BLaER1 (cell line): ENCODE measurements around the gene AMACR.

ENCODE experiments used
- H3K27ac ChIP-seq: shearing (Covaris generic); formaldehyde crosslinking; 2 replicates; pipeline ENCODE4 v1.8.1; 2022
- H3K27me3 ChIP-seq: shearing (Covaris generic); formaldehyde crosslinking; 2 replicates; pipeline ENCODE4 v1.8.1; 2022
- H3K36me3 ChIP-seq: shearing (Covaris generic); formaldehyde crosslinking; 2 replicates; pipeline ENCODE4 v1.8.1; 2022
- H3K4me1 ChIP-seq: shearing (Covaris generic); formaldehyde crosslinking; 2 replicates; pipeline ENCODE4 v1.8.1; 2022
- H3K4me2 ChIP-seq: shearing (Covaris generic); formaldehyde crosslinking; 2 replicates; pipeline ENCODE4 v1.8.1; 2022
- H3K4me3 ChIP-seq: shearing (Covaris generic); formaldehyde crosslinking; 2 replicates; pipeline ENCODE4 v1.8.1; 2022
- H3K9ac ChIP-seq: shearing (Covaris generic); formaldehyde crosslinking; 2 replicates; pipeline ENCODE4 v1.8.1; 2022
- H3K9me3 ChIP-seq: shearing (Covaris generic); formaldehyde crosslinking; 2 replicates; pipeline ENCODE4 v1.8.1; 2022
- H4K20me1 ChIP-seq: shearing (Covaris generic); formaldehyde crosslinking; 2 replicates; pipeline ENCODE4 v1.8.1; 2022
- Cebpa-rat ChIP-seq: shearing (Covaris generic); IDR thresholded peaks from 2 replicates; pipeline ENCODE4 v1.8.1; 2022

AMACR gene

DNA sequence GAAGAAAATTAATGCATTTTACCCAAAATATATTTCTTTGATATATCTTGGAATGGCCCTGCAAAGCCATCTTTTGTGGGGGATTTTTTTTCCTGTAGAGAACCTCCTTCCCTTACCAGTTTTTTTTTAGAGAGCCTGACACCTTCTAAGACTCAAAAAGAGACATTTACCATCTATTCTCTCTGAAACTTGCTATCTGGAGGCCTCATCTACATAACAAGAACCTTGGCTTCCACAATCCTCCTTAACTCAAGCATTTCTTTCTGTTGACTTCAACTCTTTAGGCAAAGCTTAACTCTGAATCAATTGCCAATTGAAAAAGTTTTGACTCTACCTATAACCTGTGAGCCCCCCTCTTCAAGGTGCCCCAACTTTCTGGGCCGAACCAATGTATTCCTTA, 29.5 kb downstream of the AMACR start:
- H3K27me3 ChIP-seq, result no peaks in the 10 kb centered on the region
- no peak for TF ChIP-seq Cebpa-rat
- no peaks in the 10 kb centered on the region for H3K4me1 ChIP-seq
- no peaks in the 10 kb centered on the region for H3K36me3 ChIP-seq
- H3K9me3 ChIP-seq, result no peaks in the 10 kb centered on the region
- H3K4me3 ChIP-seq, result no peak overlapping the region
- H3K4me2 ChIP-seq, result no peak overlapping the region
- H3K27ac ChIP-seq, result no peak overlapping the region
- no peak overlapping the region for H3K9ac ChIP-seq
- H4K20me1 ChIP-seq, result no peaks in the 10 kb centered on the region

- Histone ChIP-seq H3K36me3 (no peaks in the 10 kb centered on the region), H3K4me2 (no peak overlapping the region), H3K9me3 (no peaks in the 10 kb centered on the region), H3K4me3 (no peak overlapping the region), H3K27ac (no peak overlapping the region), H4K20me1 (no peaks in the 10 kb centered on the region), H3K4me1 (no peaks in the 10 kb centered on the region), H3K27me3 (no peaks in the 10 kb centered on the region), H3K9ac (no peak overlapping the region)
- TF ChIP-seq Cebpa-rat, result no peak
Measured at GRCh38 chr5:33976307-33976706, 31.5 kb downstream of the AMACR start.

GRCh38 chr5:33975852-33976251, 32.0 kb downstream of the AMACR start:
- no peaks in the 10 kb centered on the region for H3K4me1 ChIP-seq
- no peaks in the 10 kb centered on the region for H3K27me3 ChIP-seq
- H3K9ac ChIP-seq, result no peak overlapping the region
- H3K36me3 ChIP-seq, result no peaks in the 10 kb centered on the region
- no peak for TF ChIP-seq Cebpa-rat
- H3K27ac ChIP-seq, result no peak overlapping the region
- H3K9me3 ChIP-seq, result no peaks in the 10 kb centered on the region
- no peaks in the 10 kb centered on the region for H4K20me1 ChIP-seq
- no peak overlapping the region for H3K4me2 ChIP-seq
- H3K4me3 ChIP-seq, result no peak overlapping the region

GRCh38 chr5:33973271-33973670, 34.6 kb downstream of the AMACR start:
- no peak overlapping the region for H3K4me2 ChIP-seq
- H3K27ac ChIP-seq, result no peak overlapping the region
- H3K4me3 ChIP-seq, result no peak overlapping the region

GRCh38 chr5:33969572-33970452, 38.0 kb downstream of the AMACR start:
- Histone ChIP-seq H3K27me3 (no peaks in the 10 kb centered on the region), H3K9me3 (no peaks in the 10 kb centered on the region), H3K4me2 (no peak overlapping the region), H3K4me1 (no peaks in the 10 kb centered on the region), H3K36me3 (no peaks in the 10 kb centered on the region), H3K9ac (no peak overlapping the region), H3K4me3 (no peak overlapping the region), H3K27ac (no peak overlapping the region), H4K20me1 (no peaks in the 10 kb centered on the region)
- TF ChIP-seq Cebpa-rat, result no peak

More at GRCh38 chr5:33973271-33973670, 34.6 kb downstream of the AMACR start:
- Histone ChIP-seq H3K36me3 (no peaks in the 10 kb centered on the region), H3K9ac (no peak overlapping the region), H3K9me3 (no peaks in the 10 kb centered on the region), H4K20me1 (no peaks in the 10 kb centered on the region), H3K4me1 (no peaks in the 10 kb centered on the region), H3K27me3 (no peaks in the 10 kb centered on the region)
- no peak for TF ChIP-seq Cebpa-rat

GRCh38 chr5:33968211-33969005, 39.4 kb downstream of the AMACR start:
- no peak for TF ChIP-seq Cebpa-rat
- no peaks in the 10 kb centered on the region for H4K20me1 ChIP-seq
- no peak overlapping the region for H3K27ac ChIP-seq
- H3K4me1 ChIP-seq, result no peaks in the 10 kb centered on the region
- H3K4me2 ChIP-seq, result no peak overlapping the region
- H3K27me3 ChIP-seq, result no peaks in the 10 kb centered on the region
- H3K36me3 ChIP-seq, result no peaks in the 10 kb centered on the region
- H3K4me3 ChIP-seq, result no peak overlapping the region
- H3K9ac ChIP-seq, result no peak overlapping the region
- H3K9me3 ChIP-seq, result no peaks in the 10 kb centered on the region

DNA sequence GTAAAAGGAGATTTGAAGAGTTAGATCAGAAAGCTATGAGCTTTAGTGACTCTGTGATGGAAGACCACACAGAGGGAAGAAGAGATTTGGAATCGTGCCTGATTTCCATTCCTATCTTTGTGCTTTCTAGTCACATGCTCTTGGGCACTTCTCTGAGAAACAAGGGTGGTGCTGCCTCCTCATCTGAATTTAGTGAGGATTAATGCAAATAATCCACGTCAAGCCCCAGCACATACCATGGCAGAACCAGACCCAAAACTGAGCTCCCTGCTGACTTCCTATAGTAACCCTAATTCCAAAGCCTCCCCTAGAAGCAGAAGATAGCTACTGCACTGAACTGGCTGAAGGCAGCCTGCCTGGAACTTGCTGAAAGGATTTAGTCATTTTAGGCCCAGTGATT, 41.0 kb downstream of the AMACR start:
- no peaks in the 10 kb centered on the region for H3K27me3 ChIP-seq
- no peaks in the 10 kb centered on the region for H3K9me3 ChIP-seq
- H3K4me2 ChIP-seq, result no peak overlapping the region
- H4K20me1 ChIP-seq, result no peaks in the 10 kb centered on the region
- H3K36me3 ChIP-seq, result no peaks in the 10 kb centered on the region
- TF ChIP-seq Cebpa-rat, result no peak
- no peak overlapping the region for H3K27ac ChIP-seq
- H3K4me1 ChIP-seq, result no peaks in the 10 kb centered on the region
- no peak overlapping the region for H3K4me3 ChIP-seq
- H3K9ac ChIP-seq, result no peak overlapping the region

DNA sequence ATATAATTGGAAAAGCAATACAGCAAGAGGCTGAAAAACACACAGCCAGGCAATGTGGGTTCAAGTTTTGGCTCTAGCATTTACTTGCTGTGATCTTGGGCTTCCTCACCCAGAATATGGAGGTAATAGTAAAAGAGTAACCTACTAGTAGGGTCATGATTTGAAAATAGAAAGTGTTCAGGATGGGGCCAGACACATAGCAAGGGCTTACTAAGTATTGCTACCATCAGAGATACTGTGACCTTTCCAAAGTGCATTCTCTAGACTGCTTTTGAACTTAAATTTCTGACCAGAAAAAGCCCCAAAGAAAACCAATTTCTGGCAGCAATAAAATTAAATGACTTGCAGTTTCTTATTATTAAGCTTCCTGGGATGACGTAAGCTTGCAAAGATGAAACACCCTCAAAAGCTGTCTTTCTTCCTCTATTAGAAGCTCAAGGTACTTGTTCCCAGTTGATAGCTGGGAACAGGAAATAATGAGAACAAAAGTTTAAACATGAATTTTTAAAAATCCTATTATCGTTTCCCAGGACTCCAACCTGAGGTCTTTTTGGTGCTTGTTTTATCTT, 43.6 kb downstream of the AMACR start:
- H3K27ac ChIP-seq, result no peak overlapping the region
- no peaks in the 10 kb centered on the region for H3K4me1 ChIP-seq
- H3K9ac ChIP-seq, result no peak overlapping the region
- no peak overlapping the region for H3K4me3 ChIP-seq
- H3K27me3 ChIP-seq, result no peaks in the 10 kb centered on the region
- H3K4me2 ChIP-seq, result no peak overlapping the region
- H4K20me1 ChIP-seq, result no peaks in the 10 kb centered on the region
- H3K36me3 ChIP-seq, result no peaks in the 10 kb centered on the region
- TF ChIP-seq Cebpa-rat, result no peak
- H3K9me3 ChIP-seq, result no peaks in the 10 kb centered on the region

GRCh38 chr5:33958176-33958575, 49.7 kb downstream of the AMACR start:
- peaks cover 8% of the 10 kb centered on the region for H3K9me3 ChIP-seq
- no peak overlapping the region for H3K27ac ChIP-seq
- no peaks in the 10 kb centered on the region for H4K20me1 ChIP-seq
- no peak overlapping the region for H3K9ac ChIP-seq
- TF ChIP-seq Cebpa-rat, result no peak
- H3K27me3 ChIP-seq, result no peaks in the 10 kb centered on the region
- no peaks in the 10 kb centered on the region for H3K36me3 ChIP-seq
- H3K4me2 ChIP-seq, result no peak overlapping the region
- H3K4me1 ChIP-seq, result no peaks in the 10 kb centered on the region
- H3K4me3 ChIP-seq, result no peak overlapping the region
